NCI-H345 treated with DMSO at 0.1 percent for 48 hours (cell line): Measurements from ENCODE around the gene AMBRA1.
"Not testable (repeated sequence)": the region's sequence is repeated elsewhere in the genome, so short reads cannot be mapped to it uniquely, and the experiment has no call there.

Source experiments
- DNase-seq: peaks from one replicate; lab custom pipeline; 2025; ENCODE audit not compliant: unreplicated experiment; lab: John Stamatoyannopoulos, UW

Gene AMBRA1

DNA sequence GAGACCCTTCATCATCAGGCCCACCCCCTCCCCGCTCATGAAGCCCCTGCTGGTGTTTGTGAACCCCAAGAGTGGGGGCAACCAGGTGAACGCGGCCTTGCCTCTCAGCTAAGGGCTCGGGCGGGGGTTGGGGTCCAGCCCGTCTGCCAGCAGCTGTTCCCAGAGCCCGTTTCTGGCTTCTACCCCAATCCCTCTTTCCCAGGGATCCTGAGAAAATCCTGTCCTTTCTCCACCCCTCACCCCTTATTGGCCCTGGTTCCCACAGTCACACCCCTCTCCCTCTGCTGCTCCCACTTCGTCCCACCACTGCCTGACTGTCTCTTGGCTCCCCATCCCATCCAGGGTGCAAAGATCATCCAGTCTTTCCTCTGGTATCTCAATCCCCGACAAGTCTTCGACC lies 221.7 kb downstream of the AMBRA1 start:
- DNase-seq = no peak

DNA sequence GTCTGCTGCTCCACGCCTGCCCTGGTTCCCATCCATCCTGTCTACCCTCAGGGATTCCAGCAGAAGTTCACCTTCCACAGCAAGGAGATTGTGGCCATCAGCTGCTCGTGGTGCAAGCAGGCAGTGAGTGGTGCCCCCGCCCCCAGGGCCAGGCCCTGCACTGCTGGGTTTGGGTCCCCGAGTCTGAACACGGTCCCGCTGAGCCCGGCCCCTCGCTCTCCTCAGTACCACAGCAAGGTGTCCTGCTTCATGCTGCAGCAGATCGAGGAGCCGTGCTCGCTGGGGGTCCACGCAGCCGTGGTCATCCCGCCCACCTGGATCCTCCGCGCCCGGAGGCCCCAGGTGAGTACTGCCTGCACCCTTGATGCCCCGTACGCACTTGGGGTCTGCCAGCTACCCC lies 222.6 kb downstream of the AMBRA1 start:
- DNase-seq = not testable (repeated sequence)

DNA sequence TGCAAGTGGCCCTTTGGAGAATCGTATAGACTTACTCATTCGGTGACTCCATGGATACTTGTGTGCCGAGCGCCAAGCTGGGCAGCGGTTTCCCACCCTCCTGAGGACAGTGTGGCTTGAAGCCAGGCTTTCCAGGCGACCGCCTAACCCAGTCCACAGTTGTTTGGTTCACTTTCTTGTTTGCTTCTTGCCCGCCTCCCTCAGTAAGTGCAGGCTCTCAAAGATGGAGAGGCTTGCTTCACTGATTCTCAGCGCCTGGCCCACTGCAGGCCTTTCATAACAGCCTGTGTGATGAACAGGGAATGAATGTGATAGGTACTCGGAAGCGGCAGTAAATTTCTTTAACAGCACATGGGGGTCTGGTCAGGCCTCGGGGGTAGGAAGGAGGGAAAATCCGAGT lies 223.6 kb downstream of the AMBRA1 start:
- DNase-seq = no peak

DNA sequence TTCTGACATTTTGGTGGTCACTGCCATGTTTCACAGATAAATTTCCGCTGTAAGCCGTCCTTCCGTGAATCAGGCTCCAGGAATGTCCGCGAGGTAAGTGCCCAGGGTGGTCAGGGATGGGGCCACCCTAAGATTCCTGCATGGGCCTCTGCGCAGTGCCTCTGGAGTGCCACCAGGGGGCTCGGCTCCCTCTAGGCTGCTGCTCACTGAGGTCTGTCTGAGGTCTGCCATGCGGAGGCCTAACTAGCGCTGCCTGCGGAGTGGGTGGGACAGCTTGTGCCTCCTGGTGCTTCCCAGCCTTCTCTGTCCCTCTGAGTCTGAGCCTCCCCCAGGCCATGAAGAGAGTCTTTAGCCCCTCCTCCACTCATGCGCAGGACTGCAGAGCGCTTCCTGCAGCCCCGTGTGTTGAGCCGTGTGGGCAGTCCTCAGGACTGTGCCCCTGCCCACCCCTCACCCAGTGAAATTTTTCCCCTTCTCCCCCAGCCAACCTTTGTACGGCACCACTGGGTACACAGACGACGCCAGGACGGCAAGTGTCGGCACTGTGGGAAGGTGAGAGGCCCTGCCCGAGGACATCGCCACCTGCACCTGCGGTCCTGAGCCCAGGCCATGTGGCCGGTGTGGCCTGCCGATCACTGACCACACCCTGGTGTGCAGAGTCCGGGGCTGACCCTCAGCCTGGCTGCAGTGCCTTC lies 224.2 kb downstream of the AMBRA1 start:
- peak; percentile 44 for DNase-seq

DNA sequence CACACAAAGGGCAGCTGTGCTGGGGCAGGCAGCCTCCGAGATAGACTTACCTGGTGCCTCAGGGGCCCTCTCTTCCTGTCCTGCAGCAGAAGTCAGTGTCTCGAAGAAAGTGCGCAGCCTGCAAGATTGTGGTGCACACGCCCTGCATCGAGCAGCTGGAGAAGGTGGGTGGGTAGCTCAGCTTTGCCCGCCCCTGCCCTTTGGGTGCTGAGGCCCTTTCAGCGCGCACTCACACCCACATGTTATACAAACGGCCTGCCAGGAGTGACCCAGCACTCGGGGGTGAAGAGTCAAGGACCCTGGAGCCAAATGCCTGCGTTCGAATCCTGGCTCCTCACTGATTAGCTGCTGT lies 225.9 kb downstream of the AMBRA1 start:
- DNase-seq = no peak

DNA sequence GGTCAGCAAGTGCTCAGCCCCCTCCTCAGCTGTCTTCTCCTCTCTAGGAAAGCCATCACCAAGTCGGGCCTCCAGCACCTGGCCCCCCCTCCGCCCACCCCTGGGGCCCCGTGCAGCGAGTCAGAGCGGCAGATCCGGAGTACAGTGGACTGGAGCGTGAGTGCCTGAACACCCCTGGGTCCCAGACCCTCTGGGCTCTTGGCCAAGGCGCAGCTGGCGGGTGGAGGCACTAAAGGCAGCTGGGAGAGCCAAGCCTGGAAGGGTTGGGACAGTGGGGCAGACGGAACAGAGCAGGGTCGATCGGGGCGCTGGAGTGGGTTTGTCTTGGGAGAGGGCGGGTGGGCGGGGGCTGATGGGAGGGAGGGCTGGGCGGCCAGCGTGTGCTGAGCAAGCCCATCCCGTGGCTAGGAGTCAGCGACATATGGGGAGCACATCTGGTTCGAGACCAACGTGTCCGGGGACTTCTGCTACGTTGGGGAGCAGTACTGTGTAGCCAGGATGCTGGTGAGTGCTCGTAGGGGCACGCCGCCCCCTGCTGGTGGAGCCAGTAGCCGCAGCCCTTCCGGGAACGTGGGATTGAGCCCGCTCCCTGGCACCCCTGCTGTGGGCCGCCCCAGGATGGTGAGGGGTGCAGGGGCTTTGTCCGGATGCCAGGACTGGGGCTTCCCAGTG lies 226.4 kb downstream of the AMBRA1 start:
- DNase-seq = no peak

DNA sequence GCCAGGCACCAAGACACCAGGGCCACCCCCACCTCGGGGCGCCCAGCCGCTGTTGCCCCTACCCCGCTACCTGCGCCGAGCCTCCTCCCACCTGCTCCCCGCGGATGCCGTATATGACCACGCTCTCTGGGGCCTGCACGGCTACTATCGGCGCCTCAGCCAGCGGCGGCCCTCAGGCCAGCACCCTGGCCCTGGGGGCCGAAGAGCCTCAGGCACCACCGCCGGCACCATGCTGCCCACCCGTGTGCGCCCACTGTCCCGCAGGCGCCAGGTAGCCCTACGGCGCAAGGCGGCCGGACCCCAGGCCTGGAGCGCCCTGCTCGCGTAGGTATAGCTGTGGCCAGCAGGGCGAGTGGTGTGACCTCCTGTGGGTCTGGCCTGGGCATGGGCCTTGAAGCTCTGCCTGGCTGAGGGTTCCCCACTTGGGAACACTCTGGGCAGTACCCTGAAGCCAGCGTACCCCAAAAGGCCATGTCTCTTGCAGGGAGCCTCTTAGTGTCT lies 227.1 kb downstream of the AMBRA1 start:
- no peak for DNase-seq

DNA sequence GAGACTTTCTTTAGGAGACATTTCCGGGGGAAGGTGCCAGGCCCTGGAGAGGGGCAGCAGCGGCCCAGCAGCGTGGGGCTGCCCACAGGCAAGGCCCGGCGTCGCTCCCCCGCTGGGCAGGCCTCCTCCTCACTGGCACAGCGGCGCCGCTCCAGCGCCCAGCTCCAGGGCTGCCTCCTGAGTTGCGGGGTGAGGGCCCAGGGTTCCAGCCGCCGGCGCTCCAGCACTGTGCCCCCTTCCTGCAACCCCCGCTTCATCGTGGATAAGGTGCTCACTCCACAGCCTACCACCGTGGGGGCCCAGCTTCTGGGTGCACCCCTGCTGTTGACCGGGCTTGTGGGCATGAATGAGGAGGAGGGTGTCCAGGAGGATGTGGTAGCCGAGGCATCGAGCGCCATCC lies 227.6 kb downstream of the AMBRA1 start:
- DNase-seq = no peak

DNA sequence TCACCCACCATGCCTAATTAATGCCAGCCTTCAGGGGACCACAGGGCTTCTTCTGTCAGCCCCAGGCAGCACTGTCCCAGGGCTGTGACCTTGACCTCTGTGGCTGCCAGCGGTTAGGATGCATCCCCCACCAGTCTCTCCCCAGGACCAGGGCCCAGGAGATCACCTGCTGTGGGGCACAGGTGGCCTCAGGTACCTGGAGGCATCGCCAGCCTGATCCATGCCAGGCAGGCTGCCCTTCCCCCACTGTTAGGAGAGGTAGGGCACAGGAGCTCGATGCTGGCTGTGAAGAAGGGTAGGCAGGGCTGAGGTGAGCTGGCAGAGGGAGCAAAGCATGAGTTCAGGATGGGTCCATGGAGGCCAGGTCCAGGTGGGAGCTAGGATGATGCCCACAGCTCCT lies 229.0 kb downstream of the AMBRA1 start:
- no peak for DNase-seq

DNA sequence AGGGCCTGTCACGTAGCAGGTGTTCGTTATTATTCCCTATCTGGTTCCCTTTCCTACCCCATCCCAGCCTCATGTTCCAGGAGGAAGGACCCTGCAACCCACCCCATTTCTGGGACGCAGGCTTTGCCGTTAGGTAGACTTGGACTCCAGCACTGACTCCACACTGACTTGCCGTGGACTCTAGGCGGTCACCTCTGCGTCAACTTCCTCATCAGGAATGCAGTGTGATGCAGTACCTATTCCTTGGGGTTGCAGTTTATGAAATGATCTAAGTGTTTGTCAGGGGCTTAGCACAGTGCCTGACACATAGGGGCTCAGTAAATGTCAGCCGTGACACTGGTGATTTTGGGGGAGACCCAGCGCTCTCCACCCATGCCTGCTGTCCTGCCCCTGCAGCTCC lies 229.8 kb downstream of the AMBRA1 start:
- no peak for DNase-seq

DNA sequence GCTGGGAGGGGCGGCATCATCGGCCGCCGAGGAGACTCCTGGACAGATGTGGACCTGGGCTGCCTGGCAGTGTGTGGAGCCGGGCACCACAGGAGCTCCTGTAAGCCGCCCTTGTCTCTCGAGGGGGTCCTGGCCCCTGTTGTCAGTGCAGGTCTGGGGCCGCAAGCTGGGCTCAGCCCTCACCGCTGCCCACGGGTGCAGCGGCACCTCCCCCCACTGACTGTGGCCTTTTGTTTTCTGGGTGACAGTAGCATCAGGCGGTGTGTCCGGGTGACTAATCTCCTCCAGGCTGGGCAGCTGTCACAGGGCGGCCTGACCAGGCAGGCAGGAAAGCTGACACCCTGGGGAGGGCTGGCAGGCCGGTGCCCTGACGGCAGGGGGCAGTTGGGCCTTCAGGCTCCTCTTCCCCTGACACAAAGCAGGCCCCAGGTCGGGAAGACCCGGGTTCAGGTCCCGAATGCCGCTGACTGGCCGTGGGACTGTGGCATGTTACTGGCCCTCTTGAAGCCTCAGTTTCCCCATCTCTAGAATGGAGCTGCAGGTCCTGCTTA lies 230.3 kb downstream of the AMBRA1 start:
- DNase-seq = no peak

DNA sequence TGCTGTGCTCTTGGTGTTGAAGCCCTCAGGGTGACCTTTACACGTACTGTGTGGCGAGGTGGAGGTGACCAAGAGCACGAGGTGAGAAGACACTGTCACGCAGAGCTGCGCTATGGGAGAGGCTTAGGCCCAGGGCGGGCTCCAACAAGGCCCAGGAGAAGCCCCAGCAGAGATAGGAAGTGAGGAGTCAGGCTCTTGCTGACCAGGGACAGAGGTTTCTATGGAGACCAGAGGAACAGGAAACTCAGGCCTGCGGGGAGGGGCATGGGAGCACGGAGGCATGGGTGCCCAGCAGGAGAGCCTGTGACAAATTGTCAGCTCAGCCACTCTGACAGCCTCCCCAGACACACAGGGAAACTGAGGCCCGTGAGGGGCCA lies 230.8 kb downstream of the AMBRA1 start:
- DNase-seq = no peak

DNA sequence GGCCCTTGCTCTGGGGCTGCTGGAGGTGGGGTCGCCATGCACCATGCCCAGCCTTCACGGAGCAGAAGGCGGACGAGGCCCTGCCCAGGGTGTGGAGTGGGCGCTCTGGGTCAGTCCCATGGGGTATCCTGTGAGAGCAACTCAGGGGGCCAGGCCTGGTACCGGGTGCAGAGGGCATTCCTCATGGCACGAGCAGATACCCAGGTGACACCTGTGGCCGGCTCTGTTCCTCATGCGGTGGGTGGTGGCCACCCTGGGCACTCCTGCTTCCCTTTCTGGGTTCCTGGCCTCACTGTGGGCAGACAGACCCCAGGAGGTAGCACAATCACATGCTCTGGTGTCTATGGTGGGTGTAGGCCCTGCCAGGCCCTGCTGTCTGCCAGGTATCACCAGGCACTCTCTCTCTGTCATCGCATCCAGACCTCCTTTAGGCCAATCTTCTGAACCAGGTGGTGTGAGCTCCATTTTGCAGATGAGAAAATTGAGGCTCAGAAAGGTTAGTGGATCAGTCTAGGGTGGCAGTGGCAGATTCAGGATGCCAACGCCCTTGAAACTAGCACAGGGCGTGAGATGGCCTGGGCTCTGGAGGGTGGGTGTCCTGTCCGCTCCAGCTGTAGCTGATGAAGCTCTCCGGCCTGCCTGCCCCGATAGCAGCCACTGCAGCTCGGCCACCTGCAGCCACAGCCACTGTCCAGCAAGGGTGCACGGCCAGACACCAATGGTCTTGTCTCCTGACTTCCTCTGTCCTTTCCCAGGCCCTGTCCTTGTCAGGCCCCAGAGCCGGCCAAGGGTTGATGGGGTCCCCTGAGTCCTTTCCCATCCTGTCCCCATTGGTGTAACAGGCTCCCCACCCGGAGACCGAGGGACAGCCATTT lies 231.4 kb downstream of the AMBRA1 start:
- no peak for DNase-seq

DNA sequence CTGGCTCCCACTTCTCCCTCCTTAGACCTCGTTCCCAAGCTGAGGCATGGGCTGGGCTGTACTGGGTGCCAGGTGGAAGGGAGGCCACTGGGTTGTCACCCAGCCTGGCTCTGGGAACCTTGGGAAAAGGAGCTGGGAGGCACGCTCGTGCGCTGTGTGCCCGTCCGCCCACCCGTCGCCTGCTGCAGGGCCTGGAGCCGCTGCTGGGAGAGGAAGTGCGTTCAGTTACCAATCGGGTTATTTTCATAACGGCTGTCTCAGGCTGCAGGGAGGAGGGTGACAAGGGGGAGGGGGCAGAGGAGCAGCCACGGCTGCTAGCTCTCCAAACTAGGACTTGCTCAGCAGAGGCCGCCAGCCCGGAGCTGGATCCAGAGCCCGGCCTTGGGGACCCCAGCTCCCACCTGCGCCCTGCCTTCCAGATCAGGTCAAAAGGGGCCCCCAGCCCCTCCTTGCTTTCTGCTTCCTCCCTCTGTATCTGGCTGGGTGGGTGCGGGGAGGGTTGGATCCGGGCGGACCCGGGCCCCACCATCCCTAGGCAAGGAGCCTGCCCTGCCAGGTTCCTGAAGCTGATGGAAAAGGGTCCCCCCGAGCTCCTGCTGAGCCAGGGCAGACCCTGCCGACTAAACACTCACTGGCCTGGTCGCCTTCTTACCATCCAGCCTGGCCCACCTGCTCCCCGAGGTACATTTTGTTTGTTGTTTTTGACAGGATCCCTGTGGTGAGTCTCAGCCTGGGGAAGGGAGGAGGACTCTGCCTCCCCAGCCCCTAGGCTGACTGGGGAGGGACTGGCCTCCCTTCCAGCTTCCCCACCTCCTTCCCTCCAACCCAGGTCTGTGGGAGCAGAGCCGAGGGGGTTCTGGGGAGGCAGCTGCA lies 232.3 kb downstream of the AMBRA1 start:
- DNase-seq = no peak

DNA sequence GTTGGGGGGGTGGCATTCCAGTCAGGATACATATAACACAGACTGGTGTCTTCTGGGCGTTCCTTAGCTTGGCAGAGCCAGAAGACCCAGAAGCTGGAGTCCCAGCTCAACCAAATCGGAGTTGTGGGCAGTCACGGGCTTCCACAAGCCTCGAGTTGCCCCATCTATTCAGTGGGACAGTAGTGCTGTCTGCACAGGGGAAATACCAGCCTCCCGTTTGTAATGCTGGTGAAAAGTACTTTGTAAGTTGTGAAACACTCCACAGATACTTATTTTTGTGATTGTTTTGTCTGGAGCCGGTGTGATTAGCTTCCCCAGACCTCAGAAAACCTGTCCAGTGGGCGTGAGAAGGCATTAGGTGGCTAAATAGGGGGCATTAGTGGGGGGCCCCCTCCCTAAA lies 232.9 kb downstream of the AMBRA1 start:
- no peak for DNase-seq

DNA sequence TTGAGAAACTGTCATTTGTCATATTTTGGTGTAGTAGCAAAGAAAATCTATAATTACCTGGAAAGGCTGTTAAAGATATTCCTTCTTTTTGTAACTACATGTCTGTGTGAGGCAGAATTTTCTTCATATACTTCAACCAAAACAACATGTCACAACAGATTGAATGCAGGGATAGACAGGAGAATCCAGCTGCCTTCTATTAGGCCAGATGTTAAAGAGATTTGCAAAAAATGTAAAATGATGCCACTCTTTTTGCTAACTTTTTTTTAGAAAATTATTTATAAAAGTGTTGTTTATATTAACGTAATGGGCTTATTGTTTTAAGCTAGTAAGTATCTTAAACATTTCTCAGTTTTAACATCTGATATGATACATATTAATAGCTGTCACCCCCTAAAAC lies 233.9 kb downstream of the AMBRA1 start:
- no peak for DNase-seq

DNA sequence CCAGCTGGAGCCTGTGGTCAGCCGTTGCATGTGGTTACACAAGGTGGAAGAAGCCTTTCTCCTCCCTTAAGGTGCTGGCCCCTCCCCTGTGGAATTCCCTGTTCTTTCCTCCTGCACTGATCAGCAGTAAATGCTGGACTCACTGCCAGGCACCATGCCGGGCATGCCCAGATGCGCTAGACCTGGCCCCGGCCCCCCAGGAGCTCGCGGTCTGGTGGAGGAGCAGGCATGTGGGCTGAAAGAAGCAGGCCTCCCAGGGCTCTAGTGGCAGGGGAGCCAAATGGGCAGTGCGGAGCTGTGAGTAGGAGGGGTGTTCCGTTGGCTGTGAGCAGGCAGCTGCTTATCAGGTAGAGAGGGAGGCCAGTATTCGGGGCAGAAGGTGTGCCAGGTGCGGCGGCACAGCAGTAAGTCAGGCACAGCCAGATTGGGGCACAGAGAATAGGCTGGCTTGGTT lies 236.3 kb downstream of the AMBRA1 start:
- no peak for DNase-seq

DNA sequence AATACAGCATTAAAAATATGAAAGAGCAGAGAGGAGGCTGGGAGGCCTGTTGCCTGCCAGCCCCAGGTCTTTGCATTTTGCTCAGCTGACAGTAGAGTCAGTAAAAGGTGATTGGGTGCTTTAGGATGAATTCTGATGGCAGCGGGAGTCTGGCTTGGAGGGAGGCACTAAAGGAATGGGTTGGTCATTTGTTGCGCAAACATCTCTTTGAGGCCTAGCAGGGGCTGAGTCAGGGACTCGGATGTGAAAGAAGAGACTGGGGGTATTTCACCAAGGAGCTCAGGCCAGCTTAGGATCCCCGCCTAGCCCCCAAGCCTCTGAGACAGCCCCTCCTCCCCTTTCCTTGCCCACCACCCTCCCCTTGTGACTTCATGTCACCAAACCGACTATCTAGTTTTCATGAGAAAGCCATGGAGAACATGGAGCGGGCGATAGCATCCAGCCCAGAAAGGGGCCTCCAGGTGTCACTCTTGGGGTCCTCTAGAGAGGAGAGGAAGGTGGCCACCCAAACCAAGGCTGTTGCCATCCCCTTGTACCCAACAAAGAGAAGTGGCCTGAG lies 236.8 kb downstream of the AMBRA1 start:
- no peak for DNase-seq

DNA sequence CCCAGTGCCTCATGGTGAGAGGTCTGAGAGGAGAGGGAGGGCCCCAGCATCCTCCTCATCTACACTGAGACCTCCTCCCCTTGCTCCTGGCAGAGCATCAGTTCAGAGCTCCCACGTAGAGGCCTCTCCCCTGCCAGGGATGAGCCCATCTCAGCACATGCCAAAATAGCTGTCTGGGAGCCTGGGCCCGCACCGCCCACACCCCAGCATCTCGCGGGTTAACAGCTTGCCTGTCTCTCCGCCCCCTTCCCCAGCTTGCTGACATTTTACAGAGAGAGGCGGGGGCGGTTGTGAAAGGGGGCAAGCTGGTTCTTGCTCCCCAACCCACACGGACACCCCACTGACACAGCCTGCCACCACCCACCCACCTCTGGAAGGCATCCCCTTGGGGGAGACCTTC lies 240.1 kb downstream of the AMBRA1 start:
- no peak for DNase-seq
